Measurements from ENCODE around the gene MRC1.

The MRC1 gene

DNA sequence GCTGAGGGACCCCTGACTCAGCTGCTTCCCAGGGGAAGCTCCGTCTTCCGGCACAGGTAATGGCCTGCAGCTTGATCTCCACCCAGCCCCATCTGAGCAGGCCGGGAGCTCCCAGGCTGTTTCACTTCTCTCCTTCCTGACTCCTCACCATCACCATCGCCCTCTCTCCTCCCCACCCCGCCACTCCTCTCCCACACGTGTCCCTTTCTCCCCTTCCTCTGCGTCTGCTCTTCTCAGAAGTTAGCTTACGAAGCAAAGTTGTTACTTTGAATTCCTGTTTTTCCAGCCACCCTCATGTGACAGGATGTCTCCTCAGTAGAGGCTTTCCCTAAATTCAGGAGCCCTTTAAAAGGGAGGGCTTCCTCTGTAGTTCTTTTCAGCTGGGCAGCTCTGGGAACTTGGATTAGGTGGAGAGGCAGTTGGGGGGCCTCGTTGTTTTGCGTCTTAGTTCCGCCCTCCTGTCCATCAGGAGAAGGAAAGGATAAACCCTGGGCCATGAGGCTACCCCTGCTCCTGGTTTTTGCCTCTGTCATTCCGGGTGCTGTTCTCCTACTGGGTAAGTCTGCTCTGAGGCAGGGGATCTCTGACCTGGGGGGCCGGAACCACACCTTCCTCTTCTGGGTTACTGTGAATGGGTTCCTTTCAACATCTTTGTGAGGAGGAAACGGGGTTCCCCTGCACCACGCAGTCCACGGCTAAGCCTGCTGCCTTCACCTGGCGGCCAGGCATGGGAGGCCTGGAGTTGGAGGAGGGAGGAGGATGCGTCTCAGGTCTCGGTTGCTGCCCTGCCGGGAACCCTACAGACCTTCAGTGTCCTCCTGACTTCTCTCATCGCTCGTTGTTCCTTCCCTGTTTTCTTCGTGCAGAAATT, at the start of gene MRC1:
Gene MRC1 (plus strand): TSS at position 378 of the 871 bp plus-strand sequence. CDS start 118 bp downstream, at position 496.
- no peak for DNase-seq (ENCODE audit: low spot score)
- no peak for FAIRE-seq

GRCh38 chr10:17764142-17764541, 45.0 kb upstream of the MRC1 start:
- no peak for DNase-seq (ENCODE audit: low spot score)
- no peak for FAIRE-seq

DNA sequence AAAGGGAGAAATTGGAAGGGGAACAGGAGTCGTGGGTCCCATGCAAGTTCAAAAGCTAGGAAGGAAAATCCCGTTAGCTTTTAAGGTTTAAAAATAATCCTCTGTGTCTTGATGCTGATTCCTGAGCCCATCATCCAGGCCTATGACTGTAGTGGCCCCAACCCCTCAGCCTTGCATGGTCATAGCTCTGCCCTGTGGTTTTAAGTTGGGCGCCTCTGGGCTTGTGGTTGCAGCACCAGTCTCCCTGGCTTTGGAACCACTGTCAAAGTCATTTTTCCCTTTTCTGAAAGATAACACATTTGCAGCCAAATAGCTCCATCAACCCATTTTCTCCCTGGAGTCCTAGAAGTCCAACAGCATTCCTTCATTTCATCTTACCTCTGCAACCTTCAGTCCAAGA, 43.5 kb upstream of the MRC1 start:
- DNase-seq (ENCODE audit: low spot score) (no peak), FAIRE-seq (no peak)

- DNase-seq (ENCODE audit: low spot score) = no peak
- no peak for FAIRE-seq
These were observed 42.4 kb upstream of the MRC1 start for GRCh38 chr10:17766731-17767130.

GRCh38 chr10:17768496-17768895, 40.7 kb upstream of the MRC1 start:
- FAIRE-seq = no peak

GRCh38 chr10:17768957-17769356, 40.2 kb upstream of the MRC1 start:
- no peak for DNase-seq (ENCODE audit: low spot score)
- FAIRE-seq = no peak

More at GRCh38 chr10:17768496-17768895, 40.7 kb upstream of the MRC1 start:
- no peak for DNase-seq (ENCODE audit: low spot score)

DNA sequence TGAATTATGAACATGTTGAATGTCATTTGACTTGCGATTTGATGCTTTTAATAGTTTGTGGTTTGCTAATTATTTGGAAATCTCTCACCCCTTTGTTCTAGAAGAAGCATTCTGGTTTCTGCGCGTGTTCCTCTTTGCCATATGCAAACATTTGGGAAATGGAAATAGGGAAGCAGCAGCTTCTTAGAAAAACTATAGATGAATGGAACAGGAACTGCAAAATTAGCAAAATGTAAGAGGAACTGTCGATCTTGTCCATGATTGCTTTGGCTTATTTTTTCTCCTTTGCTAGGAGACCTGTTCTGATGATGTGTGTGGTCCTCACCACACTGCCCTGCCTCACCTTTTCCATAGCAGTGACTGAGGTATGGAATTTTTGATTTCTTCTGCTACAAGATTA, 38.1 kb upstream of the MRC1 start:
- DNase-seq (ENCODE audit: low spot score) (no peak), FAIRE-seq (no peak)

GRCh38 chr10:17779784-17780183, 29.4 kb upstream of the MRC1 start:
- FAIRE-seq = no peak

DNA sequence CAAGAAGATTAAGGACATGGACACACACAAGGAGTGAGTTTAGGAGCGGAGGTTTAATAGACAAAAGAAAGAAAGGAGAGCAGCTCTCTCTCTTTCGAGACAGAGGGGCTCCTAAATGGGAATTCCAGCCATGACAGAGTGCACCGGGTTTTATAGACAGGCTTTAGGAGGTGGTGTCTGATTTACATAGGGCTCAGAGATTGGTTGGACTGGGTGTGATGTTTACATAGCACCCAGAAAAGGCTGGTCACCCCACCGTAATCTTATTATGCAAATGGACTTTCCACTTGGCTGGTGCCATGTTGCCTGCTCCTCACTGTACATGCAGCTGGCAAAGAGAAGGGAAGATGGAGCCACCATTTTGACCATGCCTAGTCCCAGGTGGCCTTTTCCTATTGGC, 28.4 kb upstream of the MRC1 start:
- FAIRE-seq = no peak
- DNase-seq (ENCODE audit: low spot score) = no peak

More at GRCh38 chr10:17779784-17780183, 29.4 kb upstream of the MRC1 start:
- no peak for DNase-seq (ENCODE audit: low spot score)

- FAIRE-seq (no peak), DNase-seq (ENCODE audit: low spot score) (no peak)
These were observed 27.3 kb upstream of the MRC1 start for GRCh38 chr10:17781856-17782255.

- peak; percentile 41 for DNase-seq (ENCODE audit: low spot score)
- no peak for FAIRE-seq
These were observed 26.1 kb upstream of the MRC1 start for GRCh38 chr10:17782921-17783665.

DNA sequence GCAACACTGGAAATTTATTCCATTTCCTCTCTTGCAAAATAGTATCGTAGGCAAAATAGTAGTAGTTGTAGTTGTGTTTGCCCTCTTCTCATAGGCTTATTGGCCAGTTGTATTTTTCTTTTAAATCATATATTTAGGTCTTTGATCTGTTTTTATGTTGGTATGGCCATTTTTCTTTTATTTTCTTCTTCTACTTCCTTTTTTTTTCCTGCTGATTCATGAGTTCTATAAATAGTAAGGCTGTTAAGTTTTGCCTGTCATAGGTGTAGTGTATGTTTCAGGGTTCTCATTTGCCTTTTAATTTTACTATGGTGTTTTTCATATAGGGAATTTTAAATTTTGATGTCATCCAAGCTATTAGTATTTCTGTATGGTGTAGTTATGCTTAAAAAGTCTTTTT, 25.4 kb upstream of the MRC1 start:
- FAIRE-seq (no peak), DNase-seq (ENCODE audit: low spot score) (no peak)

DNA sequence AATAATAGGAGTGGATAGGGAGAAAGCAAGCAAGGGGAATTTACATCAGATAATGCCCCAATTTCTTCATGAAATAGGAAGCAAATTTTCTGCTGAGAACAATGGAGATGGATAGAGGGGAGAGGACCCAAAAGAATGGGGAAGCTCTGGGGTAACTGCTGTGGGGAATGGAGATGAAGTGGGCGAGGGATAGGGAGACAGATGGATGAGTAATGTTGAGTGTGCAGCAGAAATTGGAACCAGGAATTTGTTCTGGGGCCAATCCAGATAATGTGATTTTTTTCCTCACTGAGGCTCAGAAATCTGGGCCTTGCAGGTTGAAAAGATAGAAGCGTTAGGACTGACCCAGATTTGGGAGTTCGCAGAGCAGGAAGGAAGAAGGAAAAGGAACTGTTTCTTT, 24.5 kb upstream of the MRC1 start:
- FAIRE-seq (no peak), DNase-seq (ENCODE audit: low spot score) (peak; percentile 29)

GRCh38 chr10:17785276-17785930, 23.7 kb upstream of the MRC1 start:
- DNase-seq (ENCODE audit: low spot score) (no peak), FAIRE-seq (peak; percentile 62)

- FAIRE-seq (no peak), DNase-seq (ENCODE audit: low spot score) (peak; percentile 79)
These were observed 21.8 kb upstream of the MRC1 start for GRCh38 chr10:17787087-17787961.

GRCh38 chr10:17788646-17789045, 20.5 kb upstream of the MRC1 start:
- DNase-seq (ENCODE audit: low spot score) (no peak), FAIRE-seq (no peak)

DNA sequence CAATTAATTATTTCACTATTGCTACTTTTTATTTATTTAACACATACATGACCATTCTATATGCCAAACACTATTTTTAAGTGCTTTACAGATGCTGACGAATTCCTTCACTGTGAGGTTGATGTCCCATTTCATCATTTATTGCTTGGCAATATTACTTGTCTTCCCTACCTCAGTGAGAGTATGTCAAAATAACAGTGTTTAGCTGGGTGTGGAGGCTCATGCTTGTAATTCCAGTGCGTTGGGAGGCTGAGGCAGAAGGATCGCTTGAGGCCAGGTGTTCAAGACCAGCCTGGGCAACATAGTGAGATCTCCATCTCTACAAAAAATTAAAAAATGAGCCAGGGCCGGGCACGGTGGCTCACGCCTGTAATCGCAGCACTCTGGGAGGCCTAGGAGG, 19.8 kb upstream of the MRC1 start:
- FAIRE-seq (peak; percentile 79), DNase-seq (ENCODE audit: low spot score) (no peak)

- DNase-seq (ENCODE audit: low spot score) = no peak
- no peak for FAIRE-seq
These were observed 18.5 kb upstream of the MRC1 start for GRCh38 chr10:17790651-17791050.

- no peak for DNase-seq (ENCODE audit: low spot score)
- FAIRE-seq = no peak
These were observed 16.2 kb upstream of the MRC1 start for GRCh38 chr10:17792991-17793390.

- DNase-seq (ENCODE audit: low spot score) = no peak
- FAIRE-seq = no peak
These were observed 15.1 kb upstream of the MRC1 start for GRCh38 chr10:17793823-17794644.
